ENCODE results near the gene SART3.

SART3 gene

DNA sequence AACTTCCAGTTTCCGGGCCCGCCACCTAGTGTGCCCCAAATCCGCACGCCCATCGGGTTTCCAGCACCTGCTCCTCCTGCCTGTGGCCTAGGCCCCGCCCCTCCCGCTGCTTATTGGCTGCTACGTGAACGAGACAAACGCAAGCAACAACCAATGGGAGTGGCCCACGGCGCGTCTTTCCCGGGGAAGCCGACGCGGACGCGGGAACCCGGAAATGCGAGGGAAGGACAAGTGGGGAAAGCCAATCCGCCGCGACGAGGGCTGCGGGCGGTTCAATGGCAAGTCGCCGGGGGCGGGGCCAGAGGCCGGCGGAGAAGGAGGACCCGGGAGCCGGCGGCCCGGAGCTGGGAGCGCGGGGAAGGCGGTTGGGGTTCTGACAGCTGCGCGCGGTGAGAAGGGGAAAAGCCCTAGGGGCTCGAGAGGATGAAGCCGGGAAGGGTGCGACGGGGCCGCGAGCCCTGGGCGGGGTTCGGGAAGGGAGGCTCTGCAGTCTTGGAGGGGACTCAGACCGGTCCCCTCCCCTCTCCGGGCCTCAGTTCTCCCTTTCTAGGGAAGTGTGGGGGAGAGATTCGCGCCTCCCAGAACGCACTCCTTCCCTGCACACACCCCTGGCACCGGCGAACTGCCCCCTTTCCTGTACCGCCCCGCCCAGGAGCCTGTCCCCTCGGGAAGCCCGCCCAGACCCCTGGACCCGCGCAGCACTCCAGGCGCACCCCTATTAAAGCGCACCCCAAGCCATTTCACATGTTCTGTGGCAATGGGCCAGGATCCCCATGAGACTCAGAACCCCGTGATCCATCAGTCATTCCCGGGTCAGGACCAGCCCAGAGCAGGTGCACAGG lies 45.8 kb downstream of the SART3 start, which contains the start of gene FICD:
TSS of gene FICD (plus strand) at position 305 of the 842 bp plus-strand sequence. CDS start 1,696 bp downstream, outside the sequence.
- TF ChIP-seq CTCF (IDR thresholded peaks at IDR 0.05; ENCODE audit: low read depth, low read length): no peak
- peak; percentile 98 for DNase-seq (ENCODE audit: low read depth in 2 of 2)
- H3K4me3 ChIP-seq (replicated peaks in 1 of 2; ENCODE audit: low read depth in 2 of 2, low read length in 2 of 2): peak within 1 kb of the TSS; percentile 89 to 97

DNA sequence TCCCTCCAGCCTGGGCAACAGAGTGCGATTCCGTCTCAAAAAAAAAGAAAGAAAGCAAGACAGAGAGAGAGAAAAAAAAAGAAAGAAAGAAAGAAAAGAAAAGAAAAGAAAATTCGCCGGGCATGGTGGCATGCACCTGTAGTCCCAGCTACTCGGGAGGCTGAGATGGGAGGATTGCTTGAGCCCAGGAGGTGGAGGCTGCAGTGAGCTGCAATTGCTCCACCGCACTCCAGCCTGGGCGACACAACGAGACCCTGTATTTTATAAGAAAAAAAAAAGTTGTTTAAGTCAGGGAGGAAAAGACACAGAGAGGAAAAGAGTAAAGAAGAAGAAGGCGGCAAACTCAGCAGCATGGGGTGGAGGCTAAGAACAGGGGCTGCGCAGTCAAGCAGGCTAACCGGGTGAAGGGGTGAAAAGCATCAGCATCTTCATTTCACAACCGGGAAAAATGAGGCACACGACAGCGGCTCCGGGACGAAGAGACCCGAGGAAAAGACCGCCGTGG lies 46.5 kb downstream of the SART3 start:
- TF ChIP-seq CTCF (IDR thresholded peaks at IDR 0.05; ENCODE audit: low read depth, low read length): no peak
- no peak for DNase-seq (ENCODE audit: low read depth in 2 of 2)
- H3K4me3 ChIP-seq (replicated peaks in 1 of 2; ENCODE audit: low read depth in 2 of 2, low read length in 2 of 2): peak overlapping the region; percentile 27 to 39

DNA sequence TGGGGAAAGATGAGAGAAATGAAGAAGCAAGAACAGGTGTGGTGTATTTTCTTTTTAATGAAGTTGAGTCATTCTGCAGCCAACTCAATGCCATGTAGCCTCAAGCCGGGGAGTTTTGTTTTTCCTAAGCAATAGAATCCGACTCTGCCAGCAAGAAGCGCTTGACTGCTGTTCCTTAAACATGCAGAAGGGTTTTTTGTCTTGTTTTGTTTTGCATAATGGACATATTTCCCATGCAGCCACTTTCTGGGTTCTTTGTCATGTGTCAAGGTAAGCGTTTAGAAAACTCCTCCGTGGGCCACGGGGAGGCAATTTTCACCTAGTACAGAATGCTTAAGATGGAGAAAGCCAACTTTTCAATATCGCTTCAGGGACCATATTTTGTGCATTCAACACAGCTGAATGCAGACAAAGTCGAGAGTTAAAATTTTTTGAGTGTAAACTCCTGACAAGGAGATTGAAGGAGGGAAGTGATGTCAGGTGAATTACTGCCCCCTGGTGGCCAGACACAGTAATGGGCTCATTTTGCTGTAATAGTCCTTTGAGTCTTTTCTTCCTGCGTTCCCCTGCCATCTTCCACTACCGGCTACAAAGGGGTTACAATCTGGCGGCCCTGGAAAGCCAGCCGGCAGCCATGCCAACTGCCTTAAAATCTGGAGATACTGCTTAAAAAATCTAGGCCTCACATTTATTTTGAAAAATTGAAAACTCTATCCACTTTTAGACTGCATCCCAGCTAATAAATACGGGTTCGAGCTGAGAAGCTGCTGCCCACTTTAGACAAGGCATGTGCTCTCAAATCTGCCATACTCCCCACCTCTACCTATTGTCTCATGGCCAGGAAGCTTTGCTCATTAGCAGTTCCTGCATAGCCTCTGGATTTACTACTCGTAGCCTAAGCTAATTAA lies 49.1 kb downstream of the SART3 start:
- no peak overlapping the region for H3K4me3 ChIP-seq (replicated peaks in 1 of 2; ENCODE audit: low read depth in 2 of 2, low read length in 2 of 2)
- peak; percentile 80 for TF ChIP-seq CTCF (IDR thresholded peaks at IDR 0.05; ENCODE audit: low read depth, low read length)
- peak; percentile 78 for DNase-seq (ENCODE audit: low read depth in 2 of 2)

DNA sequence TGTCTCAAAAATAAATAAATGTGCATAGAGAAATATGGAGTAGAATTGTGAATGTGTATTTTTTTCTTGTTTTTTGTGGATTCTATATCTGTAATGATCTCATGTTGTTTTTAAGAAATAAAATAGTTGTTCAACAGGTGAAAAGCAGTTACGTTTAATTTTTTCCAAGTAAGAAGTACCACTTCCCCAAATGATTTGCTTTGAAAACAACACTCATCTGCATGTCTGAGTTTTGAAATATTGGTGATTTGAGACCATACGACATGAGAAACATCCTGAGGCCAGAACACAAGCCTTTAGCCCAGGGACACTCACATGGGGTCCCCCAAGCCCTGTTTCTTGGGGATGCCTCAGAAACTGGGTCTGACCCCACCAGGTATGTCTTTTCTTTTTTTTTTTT lies 50.1 kb downstream of the SART3 start:
- no peak for DNase-seq (ENCODE audit: low read depth in 2 of 2)
- H3K4me3 ChIP-seq (replicated peaks in 1 of 2; ENCODE audit: low read depth in 2 of 2, low read length in 2 of 2): no peak overlapping the region
- no peak for TF ChIP-seq CTCF (IDR thresholded peaks at IDR 0.05; ENCODE audit: low read depth, low read length)

- no peak for TF ChIP-seq CTCF (IDR thresholded peaks at IDR 0.05; ENCODE audit: low read depth, low read length)
- no peak for DNase-seq (ENCODE audit: low read depth in 2 of 2)
These were observed 51.2 kb downstream of the SART3 start for GRCh38 chr12:108509806-108510205.

GRCh38 chr12:108507971-108508642 lies 52.9 kb downstream of the SART3 start:
- DNase-seq (ENCODE audit: low read depth in 2 of 2): peak in 1 of 2 donors; percentile 36
- no peak overlapping the region for H3K4me3 ChIP-seq (replicated peaks in 1 of 2; ENCODE audit: low read depth in 2 of 2, low read length in 2 of 2)

More at GRCh38 chr12:108509806-108510205, 51.2 kb downstream of the SART3 start:
- H3K4me3 ChIP-seq (replicated peaks in 1 of 2; ENCODE audit: low read depth in 2 of 2, low read length in 2 of 2): no peak overlapping the region

More at GRCh38 chr12:108507971-108508642, 52.9 kb downstream of the SART3 start:
- TF ChIP-seq CTCF (IDR thresholded peaks at IDR 0.05; ENCODE audit: low read depth, low read length): no peak

Measured in cardiac fibroblast (primary cell).